ENCODE data around the gene GPC6.

GPC6 gene

DNA sequence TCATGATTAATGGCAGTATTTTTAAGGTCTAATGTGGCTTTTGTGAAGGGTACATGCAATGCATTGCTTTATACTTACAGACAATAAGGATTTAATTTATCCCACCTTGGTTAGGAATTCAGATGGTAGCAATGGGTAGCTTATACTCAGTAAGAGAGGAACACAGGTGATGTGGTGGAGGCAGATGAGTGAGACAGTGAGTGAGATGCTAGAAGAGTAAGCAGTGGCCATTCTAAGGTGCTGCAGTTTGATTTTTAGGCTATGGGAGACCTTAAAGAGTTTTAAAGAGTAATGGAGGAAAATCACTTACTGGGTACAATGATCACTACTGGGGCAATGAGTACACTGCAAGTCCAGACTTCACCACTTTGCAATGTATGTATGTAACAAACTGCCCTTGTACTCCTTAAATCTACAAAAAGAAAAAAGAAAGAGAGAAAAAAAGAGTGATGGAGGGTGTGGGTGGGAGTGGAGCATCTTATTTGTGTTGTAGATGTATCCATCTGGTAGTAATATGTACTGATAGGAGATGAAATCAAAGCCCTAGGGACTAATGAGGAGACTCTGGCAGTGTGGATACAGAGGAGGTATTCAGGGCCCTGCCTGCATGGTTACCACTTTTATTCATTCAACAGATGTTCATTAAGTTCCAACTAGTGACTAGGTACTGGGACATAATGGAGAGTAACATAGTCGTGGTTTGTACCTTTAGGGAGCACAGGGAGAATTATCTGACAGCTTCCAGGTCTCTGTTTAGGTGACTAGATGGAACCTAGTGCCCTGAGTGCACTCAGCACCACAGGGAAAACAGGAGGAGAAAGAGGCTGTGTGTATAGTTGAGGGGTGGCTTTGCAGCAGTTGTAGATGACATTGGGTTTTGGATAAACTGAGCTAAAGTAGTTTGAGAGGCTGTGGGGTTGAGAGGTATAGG, 99.0 kb downstream of the GPC6 start:
- no peak for DNase-seq

DNA sequence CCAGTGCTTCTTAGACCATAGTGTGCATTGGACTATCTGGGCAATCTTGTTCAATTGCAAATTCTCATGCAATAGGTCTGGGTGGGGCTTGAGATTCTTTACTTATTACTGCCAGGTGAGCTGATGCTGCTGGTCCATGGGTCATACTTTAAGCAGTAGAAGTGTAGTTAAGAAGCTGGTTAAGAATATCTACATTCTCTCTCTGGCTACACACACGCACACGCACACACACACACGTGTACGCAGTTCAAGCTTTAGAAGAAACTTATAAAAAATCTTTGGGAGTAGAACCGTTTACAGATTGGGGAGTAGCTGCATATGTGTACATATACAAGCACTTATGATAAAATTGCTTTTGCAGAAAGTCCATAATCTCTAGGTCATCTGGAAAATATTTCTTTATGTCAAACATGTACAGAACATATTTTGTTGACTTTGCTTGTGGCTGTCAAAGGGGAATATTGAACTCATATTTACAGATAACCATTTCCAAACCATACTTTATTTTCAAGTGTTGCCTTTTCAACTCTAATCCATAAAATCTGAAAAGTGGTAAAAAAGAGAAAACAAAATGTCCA, 99.7 kb downstream of the GPC6 start:
- no peak for DNase-seq

GRCh38 chr13:93328943-93329342, 102.3 kb downstream of the GPC6 start:
- DNase-seq, result no peak

- DNase-seq, result no peak
These were observed 110.1 kb downstream of the GPC6 start for GRCh38 chr13:93336728-93337127.

- no peak for DNase-seq
These were observed 111.4 kb downstream of the GPC6 start for GRCh38 chr13:93338030-93338429.

GRCh38 chr13:93338906-93339305, 112.3 kb downstream of the GPC6 start:
- no peak for DNase-seq

- DNase-seq, result no peak
These were observed 112.9 kb downstream of the GPC6 start for GRCh38 chr13:93339550-93339949.

- no peak for DNase-seq
These were observed 114.9 kb downstream of the GPC6 start for GRCh38 chr13:93341517-93341916.

DNA sequence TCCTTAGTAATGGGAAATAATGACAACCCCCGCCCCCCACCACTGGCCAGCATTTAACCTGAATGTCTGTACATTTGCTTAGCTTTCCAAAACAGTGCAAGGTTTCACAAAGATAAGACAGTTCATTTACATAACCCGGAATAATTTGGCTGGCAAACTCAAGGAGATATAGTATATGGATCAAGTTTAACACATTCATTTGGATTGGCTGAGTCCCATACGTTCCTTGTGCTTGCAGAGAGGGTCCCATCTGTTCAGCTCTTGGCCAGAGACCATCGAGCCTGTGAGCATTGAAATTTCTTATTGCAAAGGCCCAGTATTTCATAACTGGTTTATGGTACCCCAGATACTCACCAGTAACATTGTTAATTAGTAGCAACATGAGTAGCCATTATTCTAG, 116.5 kb downstream of the GPC6 start:
- no peak for DNase-seq

DNA sequence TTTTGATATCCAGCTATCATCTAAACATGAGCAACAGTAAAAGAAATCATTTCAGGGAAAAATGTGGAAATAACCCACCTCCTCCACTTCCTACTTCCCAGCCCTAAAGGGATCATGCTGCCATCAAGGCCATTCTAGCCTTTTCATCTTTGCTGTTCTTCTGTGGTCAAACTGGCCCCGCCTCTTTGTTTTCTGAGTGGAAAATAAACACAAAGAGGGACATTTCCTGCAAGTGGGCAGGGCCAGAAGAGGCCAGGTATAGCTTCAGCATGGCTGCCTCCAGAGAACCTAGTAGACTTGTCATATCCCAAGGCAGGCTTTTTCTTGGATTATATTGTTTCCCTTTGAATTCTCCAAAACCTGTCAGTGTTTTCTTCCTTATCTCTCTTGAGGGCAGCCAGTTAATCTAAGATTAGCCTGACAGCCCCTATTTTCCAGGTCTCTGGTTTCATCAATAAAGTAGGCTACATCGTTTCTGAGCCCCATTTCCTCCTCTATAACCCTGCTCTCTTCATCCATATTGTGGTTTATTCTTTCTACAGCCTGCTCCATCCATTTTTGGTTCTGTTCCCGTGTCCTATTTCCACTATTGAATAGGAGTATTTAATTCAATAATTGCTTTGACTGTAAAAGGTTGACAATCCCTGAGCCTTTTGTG, 117.6 kb downstream of the GPC6 start:
- no peak for DNase-seq

DNA sequence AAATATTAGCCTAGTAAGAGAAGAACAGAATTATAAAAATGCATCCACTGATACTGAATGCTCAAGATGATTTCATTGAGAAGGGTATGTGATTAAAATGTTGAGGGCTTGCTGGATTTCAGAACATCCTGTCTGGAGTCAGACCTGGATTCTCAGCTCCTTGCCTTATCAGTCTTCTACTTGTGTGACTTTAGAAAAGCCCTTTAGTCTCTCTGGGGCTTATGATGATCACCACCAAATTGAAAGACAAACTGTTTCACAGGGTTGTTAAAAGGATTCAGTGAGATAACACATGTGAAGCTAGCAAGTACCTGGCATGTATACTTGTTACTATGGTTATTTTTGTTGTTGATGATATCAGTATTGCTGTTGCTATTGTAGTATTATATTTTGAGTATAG, 118.4 kb downstream of the GPC6 start:
- no peak for DNase-seq

- DNase-seq, result no peak
These were observed 119.2 kb downstream of the GPC6 start for GRCh38 chr13:93345770-93346169.

DNA sequence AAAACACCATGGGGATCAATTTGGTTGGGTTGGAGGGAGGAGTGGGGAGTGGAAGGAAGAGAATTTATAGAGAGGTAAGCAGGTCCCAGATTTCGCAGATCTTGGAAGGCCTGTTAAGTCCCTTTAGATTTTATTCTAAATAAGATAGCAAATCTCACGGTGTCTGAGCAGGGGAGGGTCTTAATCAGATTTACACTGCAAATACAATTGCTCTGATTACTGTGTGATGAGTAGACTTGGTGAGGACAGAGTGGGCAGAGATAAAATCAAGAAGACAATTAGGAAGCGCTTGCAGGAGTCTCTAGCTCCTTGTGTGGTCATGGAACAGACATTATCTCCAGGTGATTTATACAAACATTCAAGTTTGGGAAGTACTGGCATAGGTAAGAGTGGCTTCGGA, 126.0 kb downstream of the GPC6 start:
- DNase-seq, result no peak

GRCh38 chr13:93355094-93355493, 128.5 kb downstream of the GPC6 start:
- DNase-seq, result no peak

DNA sequence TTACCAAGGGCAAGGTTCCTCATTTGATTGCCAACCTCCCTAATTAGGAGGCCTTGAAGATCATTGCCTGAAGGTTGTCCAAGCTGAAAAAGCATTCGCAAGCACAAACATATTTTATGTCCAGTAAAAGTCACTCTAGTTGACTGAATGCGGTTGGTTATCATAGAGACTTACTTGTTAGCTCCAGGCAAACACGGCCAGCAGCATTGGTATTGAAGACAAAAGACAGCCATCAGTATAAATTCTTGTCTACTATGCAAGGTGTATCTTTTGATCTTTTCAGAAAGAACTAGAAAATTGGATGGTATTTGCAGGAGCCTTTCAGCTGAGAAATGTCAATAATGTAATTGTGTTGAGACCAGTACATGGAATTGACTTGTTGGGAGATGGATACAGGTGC, 129.9 kb downstream of the GPC6 start:
- no peak for DNase-seq

DNA sequence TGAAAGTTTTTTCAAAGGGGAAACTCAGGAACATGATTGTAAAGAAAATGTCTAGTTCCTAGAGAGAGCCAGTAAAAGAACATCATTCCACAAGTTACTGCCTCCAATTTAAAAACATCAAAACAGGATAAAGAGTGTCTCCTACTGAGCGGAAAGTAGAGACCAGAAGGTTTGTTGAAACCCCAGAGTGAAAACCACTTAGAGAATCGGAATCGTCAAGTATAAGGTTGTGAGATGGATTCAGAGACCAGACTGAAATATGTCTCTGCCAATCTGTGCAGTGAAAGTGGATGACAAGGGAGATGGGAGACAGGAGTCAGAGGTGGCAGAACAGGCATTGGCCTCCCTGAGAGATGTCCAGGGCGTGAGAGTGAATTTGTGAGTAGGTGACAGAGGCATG, 133.4 kb downstream of the GPC6 start:
- DNase-seq, result no peak

GRCh38 chr13:93361703-93362102, 135.1 kb downstream of the GPC6 start:
- no peak for DNase-seq

GRCh38 chr13:93364166-93364565, 137.6 kb downstream of the GPC6 start:
- no peak for DNase-seq

DNA sequence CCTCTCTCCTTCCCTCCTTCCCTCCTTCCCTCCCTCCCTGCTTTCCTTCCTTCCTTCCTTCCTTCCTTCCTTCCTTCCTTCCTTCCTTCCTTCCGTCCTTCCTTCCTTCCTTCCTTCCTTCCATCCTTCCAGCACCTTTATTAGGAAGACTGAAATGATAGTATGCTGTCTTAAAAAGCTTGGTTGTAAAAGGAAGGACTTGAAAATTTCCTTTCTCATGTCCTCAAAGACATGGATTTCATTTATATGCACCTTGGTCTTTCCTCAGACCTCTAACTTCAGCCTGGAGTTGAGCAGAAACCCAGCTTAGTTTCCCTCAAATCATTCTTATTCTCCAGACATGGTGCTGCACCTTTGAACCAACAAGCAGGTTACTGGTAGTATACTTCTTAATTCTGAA, 141.7 kb downstream of the GPC6 start:
- no peak for DNase-seq

DNA sequence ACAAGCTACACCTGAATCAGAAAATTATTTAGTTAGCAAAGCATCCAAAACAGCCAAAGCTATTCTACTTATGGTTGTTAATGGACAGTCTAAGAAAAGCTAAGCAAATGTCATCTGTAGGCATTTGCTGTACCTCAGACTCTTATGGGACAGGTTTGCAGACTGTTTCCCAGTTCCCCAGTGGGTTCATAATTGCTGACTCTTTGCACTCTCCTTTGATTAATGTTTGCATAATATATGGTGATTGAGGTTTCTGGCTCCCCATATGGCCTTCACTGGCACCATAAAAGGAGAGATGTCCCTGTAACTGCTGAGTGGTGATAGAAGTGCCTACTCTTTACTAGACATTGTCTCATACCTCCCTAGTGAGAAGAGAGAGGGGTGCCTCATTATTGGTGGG, 142.1 kb downstream of the GPC6 start:
- DNase-seq, result no peak

- no peak for DNase-seq
These were observed 146.2 kb downstream of the GPC6 start for GRCh38 chr13:93372856-93373255.

- DNase-seq, result no peak
These were observed 148.9 kb downstream of the GPC6 start for GRCh38 chr13:93375491-93375890.

DNA sequence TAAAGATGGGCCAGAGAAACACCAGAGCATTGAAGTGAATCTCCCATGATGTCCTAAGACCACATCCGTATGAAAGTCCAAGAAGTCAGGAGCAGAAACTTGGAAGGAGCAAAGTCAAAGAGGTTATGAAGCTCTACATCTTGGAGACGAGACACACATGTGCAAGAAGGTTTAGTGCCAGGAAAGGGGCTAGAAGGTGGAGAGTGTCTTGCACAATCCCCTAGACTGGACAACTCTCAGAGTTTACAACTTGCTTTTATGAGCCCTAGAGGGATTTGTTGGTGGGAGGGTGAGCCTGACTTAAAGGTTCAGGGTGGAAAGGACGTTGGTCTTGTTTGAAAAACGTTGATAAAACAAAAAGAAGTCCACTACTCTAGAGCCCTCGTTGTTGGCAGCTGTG, 150.6 kb downstream of the GPC6 start:
- no peak for DNase-seq

- no peak for DNase-seq
These were observed 151.6 kb downstream of the GPC6 start for GRCh38 chr13:93378184-93378583.
